Stimulated activated CD4-positive, alpha-beta T cell treated with anti-CD3 and anti-CD28 coated beads, Interleukin-15, amount 100 ng/mL, for 1 hour (primary cell): ENCODE results near the gene ARMH3.

Experiments
- DNase-seq, 2 donors: peaks; one replicate each; pipeline ENCODE4 v3.0.0-alpha.2; 2020; ENCODE audit warnings: low read depth in 1 of 2, low spot score in 1 of 2

ARMH3 gene

GRCh38 chr10:101902032-101902819 lies 153.7 kb downstream of the ARMH3 start:
- DNase-seq, result no peak

- DNase-seq, result no peak
These were observed 154.6 kb downstream of the ARMH3 start for GRCh38 chr10:101901340-101901739.

- DNase-seq, result no peak
These were observed 158.3 kb downstream of the ARMH3 start for GRCh38 chr10:101897633-101898032.

- DNase-seq, result no peak
These were observed 159.6 kb downstream of the ARMH3 start for GRCh38 chr10:101896225-101896877.

GRCh38 chr10:101895781-101896180 lies 160.2 kb downstream of the ARMH3 start:
- DNase-seq, result no peak

- DNase-seq, result no peak
These were observed 161.2 kb downstream of the ARMH3 start for GRCh38 chr10:101894742-101895141.

- no peak for DNase-seq
These were observed 161.7 kb downstream of the ARMH3 start for GRCh38 chr10:101894266-101894665.

- DNase-seq, result no peak
These were observed 162.4 kb downstream of the ARMH3 start for GRCh38 chr10:101893510-101894120.

- DNase-seq, result no peak
These were observed 163.1 kb downstream of the ARMH3 start for GRCh38 chr10:101892782-101893391.

- DNase-seq, result peak; percentile 37 to 47
These were observed 166.4 kb downstream of the ARMH3 start for GRCh38 chr10:101889256-101890210.

GRCh38 chr10:101888251-101888949 lies 167.6 kb downstream of the ARMH3 start:
- DNase-seq, result no peak

GRCh38 chr10:101887775-101888174 lies 168.2 kb downstream of the ARMH3 start:
- no peak for DNase-seq

- no peak for DNase-seq
These were observed 169.3 kb downstream of the ARMH3 start for GRCh38 chr10:101886521-101887312.

GRCh38 chr10:101881036-101881774 lies 174.8 kb downstream of the ARMH3 start:
- no peak for DNase-seq

- no peak for DNase-seq
These were observed 175.8 kb downstream of the ARMH3 start for GRCh38 chr10:101880232-101880573.

- no peak for DNase-seq
These were observed 176.3 kb downstream of the ARMH3 start for GRCh38 chr10:101879456-101880231.

- DNase-seq, result no peak
These were observed 177.1 kb downstream of the ARMH3 start for GRCh38 chr10:101878869-101879268.
